HG03025 (cell line): Measurements from ENCODE around the gene SYP.
"Not testable (repeated sequence)": the region's sequence is repeated elsewhere in the genome, so short reads cannot be mapped to it uniquely, and the experiment has no call there.

ENCODE experiments used
- ATAC-seq: cut with Tn5 transposase; IDR thresholded peaks from one replicate; pipeline ENCODE4 v1.9.1; 2021; ENCODE audit warnings: mild to moderate bottlenecking, moderate library complexity; ENCODE audit not compliant: unreplicated experiment, low FRiP score

Gene SYP

GRCh38 chrX:49191574-49192011 is 8.4 kb downstream of the SYP start:
- no peak for ATAC-seq

DNA sequence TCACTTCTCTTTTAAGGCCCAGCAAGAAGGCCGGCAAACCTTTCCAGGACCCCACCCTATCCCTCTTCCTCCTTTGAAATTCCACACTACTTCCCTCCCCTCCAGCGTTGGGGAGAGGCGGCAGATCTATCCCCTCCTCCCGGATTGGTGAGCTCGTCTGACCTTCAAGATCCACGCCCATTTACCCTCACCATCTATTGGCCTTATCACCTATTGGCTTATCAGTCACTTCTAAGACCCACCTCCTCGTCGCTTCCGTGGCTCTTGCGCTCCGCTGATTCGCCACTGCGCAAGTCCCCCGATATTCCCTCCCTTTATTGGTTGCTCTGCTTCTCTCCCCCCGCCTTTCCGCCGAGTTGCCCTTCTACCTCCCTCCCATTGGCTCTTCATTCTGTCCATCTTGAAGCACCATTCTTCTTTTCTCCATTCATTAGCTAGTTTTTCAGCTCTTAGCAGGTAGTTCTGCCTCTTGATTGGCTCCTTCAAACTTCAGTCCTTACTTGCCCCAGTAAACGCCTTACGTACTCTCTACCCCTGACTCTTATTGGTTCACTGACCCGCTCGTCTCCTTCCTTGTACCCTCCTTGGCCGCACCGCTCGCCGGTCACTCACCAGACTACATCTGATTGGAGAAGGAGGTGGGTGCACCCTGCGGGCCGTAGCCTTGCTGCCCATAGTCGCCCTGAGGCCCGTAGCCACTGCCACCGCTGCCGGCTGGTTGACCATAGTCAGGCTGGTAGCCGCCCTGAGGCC is 9.0 kb downstream of the SYP start:
- ATAC-seq = peak; percentile 89

GRCh38 chrX:49189606-49190005 is 10.4 kb downstream of the SYP start:
- no peak for ATAC-seq

DNA sequence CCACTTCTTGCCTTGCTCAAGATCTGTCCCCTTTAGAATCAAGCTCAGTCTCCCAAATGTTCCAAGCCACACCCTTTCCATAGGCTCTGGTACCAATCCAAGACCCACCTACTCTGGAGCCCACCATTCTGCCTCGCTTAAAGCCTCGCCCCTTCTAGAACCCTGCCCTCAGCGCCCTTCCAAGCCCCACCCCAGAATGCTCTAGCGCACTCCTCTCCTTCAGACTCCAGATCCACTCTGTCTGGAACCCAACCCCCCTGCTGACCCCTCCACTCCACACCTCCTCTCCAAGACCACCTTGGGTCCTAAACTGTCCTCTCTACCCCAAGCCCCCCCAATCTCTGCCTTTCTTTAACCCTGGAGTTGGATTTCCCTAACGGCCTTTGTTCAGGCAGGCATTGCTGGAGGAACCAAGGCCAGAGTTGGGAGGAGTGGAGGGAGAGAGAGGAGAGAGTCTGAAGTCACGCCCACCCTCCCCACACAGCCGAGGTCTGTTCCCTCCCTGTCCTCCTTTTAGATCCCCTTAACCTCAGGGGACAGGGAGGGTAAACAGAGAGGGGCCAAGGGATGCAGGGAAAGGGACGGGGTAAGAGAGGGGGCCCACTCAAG is 11.4 kb downstream of the SYP start:
- ATAC-seq = no peak

GRCh38 chrX:49187526-49187925 is 12.5 kb downstream of the SYP start:
- ATAC-seq = no peak

DNA sequence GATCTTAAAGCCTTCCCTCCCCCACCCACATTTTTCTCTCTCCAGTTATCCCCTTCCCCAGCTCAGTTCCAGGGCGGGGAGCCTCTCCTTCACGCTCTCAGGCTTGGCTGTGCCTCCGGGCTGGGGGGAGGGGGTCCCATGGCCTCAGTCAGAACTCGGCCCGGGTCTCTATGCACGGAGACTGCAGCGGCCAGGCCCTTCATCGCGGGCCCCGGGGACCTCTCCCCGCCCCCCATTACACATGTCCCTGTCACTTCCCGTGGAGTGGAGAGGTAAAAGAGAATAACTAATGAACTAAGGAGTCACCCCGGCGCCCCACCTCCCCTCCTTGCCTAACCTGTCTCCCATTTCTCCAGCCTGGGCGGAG is 13.0 kb downstream of the SYP start:
- no peak for ATAC-seq

DNA sequence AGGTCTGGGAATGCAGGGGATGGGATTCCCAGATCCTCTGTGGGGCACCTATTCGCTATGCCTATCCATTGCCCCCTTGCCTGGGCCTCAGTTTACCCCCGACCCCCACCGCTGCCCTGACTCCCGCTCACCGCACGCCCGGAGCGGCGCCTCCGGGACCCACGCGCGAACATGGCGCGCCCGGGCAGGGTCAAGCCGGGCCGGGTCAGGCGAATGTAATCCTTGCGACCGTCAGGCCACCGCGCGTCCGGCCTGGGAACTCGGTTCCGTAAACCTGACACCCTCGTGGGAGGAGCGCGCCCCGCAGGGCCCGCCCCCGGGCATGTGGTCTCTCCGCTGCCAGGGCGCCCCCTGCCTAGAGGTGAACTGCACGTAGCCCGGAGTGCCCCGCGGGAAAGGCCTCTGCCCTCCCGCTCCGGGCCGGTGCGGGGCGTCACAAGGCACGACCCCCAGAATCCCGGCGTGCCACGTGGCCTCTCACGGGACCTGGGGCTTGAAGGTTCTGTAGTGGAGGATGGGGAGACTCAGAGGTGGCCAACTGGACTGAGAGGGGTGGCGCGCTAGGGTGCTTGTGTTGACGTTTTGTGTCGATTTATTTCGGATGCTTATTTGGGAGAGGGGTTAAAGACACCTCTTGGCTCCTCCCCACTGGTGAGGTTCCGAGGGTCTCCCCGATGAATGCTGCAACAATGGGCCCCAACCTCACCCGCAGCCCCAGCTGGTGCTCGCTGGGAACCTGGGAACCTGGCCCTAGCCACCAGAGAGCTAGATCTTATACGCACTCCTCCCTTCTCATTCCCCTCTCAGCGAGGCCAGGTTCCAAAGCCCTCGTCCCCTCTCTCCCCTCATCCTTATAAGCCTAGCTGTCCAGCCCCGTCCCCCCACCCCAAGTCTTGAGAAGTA is 13.6 kb downstream of the SYP start, which contains the start of gene PRICKLE3:
Gene PRICKLE3 (minus strand): TSS at position 249 of the 903 bp plus-strand sequence. CDS start 76 bp downstream, at position 173.
- ATAC-seq = no peak

DNA sequence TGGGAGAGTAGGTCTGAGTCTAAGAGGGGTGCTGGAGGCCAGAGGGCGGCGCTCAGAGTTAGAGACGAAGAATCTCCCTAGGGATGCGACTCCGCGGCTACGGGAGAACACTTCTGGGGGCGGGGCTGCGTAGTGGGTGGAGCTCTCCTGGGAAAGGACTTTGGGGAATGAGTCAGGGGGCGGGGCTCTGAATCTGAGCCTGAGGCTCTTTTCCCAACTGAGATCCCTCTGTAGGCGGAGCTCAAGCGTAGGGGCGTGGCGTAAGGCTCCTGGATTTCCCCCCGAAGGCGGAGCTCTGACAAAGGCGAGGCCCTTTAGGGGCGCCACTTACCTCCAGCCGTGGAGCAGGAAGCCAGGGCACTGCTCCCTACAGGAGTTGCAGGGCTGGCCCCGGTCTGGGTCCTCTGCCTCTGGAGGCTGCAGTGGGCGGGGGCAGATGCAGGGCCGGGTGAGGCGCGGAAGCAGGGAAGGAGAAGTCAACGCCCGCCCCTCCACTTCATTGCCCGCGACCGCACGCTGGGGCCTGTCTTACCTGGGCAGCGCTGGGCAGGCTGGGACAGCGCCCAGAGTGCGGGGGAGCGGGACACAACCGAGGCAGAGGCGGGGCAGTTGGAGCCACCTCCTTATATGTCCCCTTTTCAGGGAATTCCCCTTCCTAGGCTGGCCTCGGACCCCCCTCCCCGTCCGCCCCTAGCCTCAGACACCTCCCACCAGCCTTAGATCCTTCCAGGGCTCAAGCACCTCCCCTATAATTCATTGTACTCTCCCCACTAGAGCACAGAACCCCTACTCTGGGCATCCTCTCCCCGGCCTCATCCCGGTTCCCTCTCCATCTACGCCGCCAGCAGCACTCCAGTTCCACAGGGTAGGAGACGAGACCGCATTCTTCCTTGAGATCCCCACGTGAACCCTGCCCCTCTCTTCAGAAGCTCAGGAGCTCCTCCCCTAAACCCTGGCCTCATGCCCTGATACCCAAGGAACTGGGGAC is 15.4 kb downstream of the SYP start:
- ATAC-seq = no peak

GRCh38 chrX:49183701-49184281 is 16.2 kb downstream of the SYP start:
- no peak for ATAC-seq

DNA sequence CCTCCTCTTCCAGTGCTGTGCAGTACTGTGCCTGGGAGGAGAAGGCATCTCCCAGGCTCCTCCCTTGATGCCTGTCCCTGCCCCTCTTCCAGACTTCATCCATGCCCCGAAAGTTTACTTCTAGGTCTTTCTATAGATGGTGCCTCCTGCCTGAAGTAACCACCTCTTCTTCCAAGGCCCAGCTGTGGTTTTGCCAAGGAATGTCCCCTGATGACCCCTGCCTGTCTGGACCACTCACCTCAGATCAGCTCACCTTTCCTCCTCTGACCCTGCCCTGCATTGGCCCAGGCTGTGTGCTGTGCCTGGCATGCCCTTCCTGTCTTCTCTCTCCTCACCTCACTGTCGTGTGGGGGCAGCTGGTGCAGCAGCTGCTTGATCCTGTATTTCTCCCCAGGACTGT is 20.6 kb downstream of the SYP start:
- no peak for ATAC-seq

- no peak for ATAC-seq
Observed at GRCh38 chrX:49178537-49178936, 21.5 kb downstream of the SYP start.

DNA sequence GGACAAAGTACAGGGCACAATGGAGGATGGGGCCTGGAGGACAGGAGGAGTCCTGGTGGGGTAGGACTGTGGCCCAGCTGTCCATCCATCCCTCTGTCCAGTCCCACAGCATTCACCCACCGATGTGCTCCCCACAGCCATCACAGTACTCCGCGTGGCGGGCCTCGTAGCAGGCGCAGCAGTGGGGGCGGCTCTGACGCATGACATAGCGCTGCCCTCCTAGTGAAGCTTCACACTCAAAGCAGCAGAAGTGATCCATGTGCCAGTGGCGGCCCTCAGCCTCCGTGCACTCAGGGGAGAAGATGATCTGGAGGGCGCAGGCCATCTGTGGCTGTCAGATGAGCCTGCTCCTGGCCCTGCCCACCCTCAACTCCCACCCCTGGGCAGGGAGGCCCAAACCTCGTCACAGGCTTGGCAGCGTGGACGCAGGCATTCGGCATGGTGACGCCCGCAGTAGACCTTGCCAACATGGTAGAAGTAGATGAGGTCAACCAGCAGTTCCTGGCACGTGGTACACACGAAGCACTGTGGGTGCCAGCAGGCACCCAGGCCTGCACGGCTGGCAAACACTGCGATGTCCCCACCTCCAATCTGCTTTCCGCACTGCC is 22.0 kb downstream of the SYP start:
- ATAC-seq = no peak

GRCh38 chrX:49177338-49177833 is 22.6 kb downstream of the SYP start:
- ATAC-seq = no peak

- ATAC-seq = no peak
Observed at GRCh38 chrX:49176421-49177326, 23.3 kb downstream of the SYP start.

DNA sequence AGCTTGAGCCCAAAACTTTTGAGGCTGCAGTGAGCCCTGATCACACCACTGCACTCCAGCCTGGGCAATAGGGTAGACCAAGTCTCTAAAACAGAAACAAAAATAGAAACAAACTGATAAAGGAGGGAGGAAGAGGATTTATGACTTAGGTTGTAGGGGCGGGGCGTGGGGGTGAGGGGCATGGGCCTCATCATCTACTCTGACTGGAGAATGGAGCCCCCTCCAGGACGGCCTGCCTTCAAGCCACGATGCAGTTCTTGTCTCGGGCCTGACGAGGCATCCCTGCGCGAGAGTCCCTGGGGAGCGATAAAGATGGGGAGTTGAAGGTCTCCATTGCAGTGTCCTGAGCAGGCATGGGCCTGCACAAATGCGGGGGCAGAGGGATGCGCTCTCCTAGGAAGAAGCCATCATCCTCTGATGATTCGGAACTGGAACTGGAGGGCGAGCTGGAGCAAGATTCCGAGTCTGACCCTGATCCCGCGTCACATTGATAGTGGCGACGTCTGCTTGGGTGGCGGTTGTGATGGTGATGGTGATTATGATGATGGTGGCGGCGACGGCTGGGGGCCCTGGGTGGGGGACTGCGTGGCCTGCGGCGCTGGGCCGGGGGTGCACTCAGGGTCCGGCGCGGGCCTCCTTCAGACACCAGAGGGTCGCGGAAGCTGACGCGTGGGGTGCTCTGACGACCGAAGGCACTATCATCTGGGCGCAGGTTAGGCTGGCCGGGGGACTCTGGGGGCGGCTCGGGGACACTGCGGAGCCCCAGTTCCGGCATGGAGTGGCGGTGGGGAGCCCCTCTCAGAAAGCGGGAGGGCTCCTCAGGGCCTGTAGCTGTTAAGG is 24.3 kb downstream of the SYP start:
- ATAC-seq = no peak

- no peak for ATAC-seq
Observed at GRCh38 chrX:49174723-49175122, 25.3 kb downstream of the SYP start.

DNA sequence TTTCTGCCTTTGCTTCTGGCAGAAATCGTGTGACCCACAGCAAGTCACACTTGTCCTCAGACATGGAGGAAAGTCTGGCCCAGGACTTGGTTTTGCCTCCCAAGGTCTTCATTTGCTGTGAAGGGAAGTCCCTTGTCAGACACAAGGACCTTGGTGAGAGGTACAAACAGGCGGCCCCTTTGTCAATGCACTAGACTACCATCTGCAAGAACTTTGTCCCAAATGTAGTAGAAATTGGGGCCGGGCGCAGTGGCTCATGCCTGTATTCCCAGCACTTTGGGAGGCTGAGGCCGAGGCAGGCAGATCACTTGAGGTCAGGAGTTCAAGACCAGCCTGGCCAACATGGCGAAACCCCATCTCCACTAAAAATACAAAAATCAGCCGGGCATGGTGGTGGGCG is 26.4 kb downstream of the SYP start:
- not testable (repeated sequence) for ATAC-seq
